Chondrocyte (in vitro differentiated cells): ENCODE data around the gene EML4. TPM values are rescaled to one million over a fixed set of nuclear protein-coding genes. Genes with fewer than 3 reads are reported as not detected.

Experiments used
- DNase-seq: peaks from one replicate; pipeline ENCODE4 v3.0.0; 2021; ENCODE audit warnings: mixed read lengths, low spot score
- H3K27ac Mint-ChIP-seq: one replicate; pipeline ENCODE4 v1.8.0; 2021; ENCODE audit warnings: mild to moderate bottlenecking, moderate library complexity, mixed read lengths; ENCODE audit not compliant: unreplicated experiment
- H3K27me3 Mint-ChIP-seq: 2 replicates; pipeline ENCODE4 v1.8.0; 2021; ENCODE audit warnings: low read depth, mixed read lengths
- H3K36me3 Mint-ChIP-seq: 2 replicates; pipeline ENCODE4 v1.8.0; 2021; ENCODE audit warnings: low read depth, mixed read lengths
- H3K4me1 Mint-ChIP-seq: 2 replicates; pipeline ENCODE4 v1.8.0; 2021; ENCODE audit warnings: low read depth, mild to moderate bottlenecking, mixed read lengths
- H3K4me3 Mint-ChIP-seq: one replicate; pipeline ENCODE4 v1.8.0; 2021; ENCODE audit warnings: mild to moderate bottlenecking, moderate library complexity, mixed read lengths; ENCODE audit not compliant: unreplicated experiment
- H3K9me3 Mint-ChIP-seq: 2 replicates; pipeline ENCODE4 v1.8.0; 2021; ENCODE audit warnings: low read depth, mixed read lengths
- total RNA-seq: library from RNA; stranded (reverse); gene quantifications from 3 replicates; pipeline ENCODE4 v1.2.1, GENCODE V29; 2021
- TF ChIP-seq, protein P1 (sequence below): fragments of 200-600 bp; sonication (generic); IDR thresholded peaks from 2 replicates; pipeline ENCODE4 v1.5.0; 2021; ENCODE audit warnings: antibody characterized with exemption, mild to moderate bottlenecking, moderate library complexity

Gene EML4
- total RNA-seq, 1 donor from 2014 or later = 50.0 TPM

- peaks cover 5% of the 10 kb centered on the region for H3K9me3 Mint-ChIP-seq
Observed at GRCh38 chr2:42136782-42137124, 32.4 kb upstream of the EML4 start.

DNA sequence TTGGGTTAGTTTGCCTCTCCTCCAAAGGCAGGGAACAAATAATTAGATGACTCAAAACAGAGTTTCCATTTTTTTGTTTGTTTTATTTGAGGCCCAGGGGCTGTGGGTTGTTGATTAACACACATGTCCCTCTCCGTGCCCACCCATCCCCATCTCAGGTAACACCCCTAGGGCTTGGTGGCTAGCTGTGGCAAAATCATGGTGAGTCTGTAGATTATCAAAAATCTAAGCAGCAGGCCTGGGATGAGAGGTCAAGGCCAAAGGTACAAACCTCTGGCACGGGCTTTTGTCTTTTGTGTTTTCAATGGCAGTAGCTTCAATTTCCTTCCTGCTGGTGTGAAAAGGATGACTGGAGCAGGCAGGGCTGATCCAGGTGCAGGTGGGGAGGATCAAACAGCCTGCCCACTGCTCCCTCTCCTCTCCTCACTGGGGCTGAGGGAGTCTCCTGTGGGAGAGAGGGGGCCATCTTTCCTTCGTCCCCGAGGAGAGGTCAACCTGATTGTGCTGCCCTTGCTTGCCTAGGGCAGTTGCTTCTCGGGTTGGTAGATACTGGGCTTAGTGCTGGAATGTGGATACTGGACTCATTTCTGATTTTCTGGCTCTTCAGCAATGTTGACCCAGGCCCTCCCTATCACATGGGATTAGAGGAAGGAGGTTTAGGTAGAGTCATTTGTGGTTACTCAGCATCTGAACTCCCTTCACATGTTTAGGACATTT, 31.9 kb upstream of the EML4 start:
- peaks cover 5% of the 10 kb centered on the region for H3K9me3 Mint-ChIP-seq
- no peak overlapping the region for H3K4me3 Mint-ChIP-seq
- peaks cover 78% of the 10 kb centered on the region for H3K4me1 Mint-ChIP-seq
- H3K27ac Mint-ChIP-seq = peak overlapping the region; percentile 84
- DNase-seq = no peak
- no peaks in the 10 kb centered on the region for H3K36me3 Mint-ChIP-seq
- H3K27me3 Mint-ChIP-seq = no peaks in the 10 kb centered on the region
- TF ChIP-seq, protein P1, sequence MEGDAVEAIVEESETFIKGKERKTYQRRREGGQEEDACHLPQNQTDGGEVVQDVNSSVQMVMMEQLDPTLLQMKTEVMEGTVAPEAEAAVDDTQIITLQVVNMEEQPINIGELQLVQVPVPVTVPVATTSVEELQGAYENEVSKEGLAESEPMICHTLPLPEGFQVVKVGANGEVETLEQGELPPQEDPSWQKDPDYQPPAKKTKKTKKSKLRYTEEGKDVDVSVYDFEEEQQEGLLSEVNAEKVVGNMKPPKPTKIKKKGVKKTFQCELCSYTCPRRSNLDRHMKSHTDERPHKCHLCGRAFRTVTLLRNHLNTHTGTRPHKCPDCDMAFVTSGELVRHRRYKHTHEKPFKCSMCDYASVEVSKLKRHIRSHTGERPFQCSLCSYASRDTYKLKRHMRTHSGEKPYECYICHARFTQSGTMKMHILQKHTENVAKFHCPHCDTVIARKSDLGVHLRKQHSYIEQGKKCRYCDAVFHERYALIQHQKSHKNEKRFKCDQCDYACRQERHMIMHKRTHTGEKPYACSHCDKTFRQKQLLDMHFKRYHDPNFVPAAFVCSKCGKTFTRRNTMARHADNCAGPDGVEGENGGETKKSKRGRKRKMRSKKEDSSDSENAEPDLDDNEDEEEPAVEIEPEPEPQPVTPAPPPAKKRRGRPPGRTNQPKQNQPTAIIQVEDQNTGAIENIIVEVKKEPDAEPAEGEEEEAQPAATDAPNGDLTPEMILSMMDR = no peak

More at GRCh38 chr2:42136782-42137124, 32.4 kb upstream of the EML4 start:
- H3K4me3 Mint-ChIP-seq = no peak overlapping the region
- H3K27me3 Mint-ChIP-seq = no peaks in the 10 kb centered on the region
- peaks cover 78% of the 10 kb centered on the region for H3K4me1 Mint-ChIP-seq
- TF ChIP-seq, protein P1 = no peak
- H3K27ac Mint-ChIP-seq = peak overlapping the region; percentile 84
- H3K36me3 Mint-ChIP-seq = no peaks in the 10 kb centered on the region
- no peak for DNase-seq

DNA sequence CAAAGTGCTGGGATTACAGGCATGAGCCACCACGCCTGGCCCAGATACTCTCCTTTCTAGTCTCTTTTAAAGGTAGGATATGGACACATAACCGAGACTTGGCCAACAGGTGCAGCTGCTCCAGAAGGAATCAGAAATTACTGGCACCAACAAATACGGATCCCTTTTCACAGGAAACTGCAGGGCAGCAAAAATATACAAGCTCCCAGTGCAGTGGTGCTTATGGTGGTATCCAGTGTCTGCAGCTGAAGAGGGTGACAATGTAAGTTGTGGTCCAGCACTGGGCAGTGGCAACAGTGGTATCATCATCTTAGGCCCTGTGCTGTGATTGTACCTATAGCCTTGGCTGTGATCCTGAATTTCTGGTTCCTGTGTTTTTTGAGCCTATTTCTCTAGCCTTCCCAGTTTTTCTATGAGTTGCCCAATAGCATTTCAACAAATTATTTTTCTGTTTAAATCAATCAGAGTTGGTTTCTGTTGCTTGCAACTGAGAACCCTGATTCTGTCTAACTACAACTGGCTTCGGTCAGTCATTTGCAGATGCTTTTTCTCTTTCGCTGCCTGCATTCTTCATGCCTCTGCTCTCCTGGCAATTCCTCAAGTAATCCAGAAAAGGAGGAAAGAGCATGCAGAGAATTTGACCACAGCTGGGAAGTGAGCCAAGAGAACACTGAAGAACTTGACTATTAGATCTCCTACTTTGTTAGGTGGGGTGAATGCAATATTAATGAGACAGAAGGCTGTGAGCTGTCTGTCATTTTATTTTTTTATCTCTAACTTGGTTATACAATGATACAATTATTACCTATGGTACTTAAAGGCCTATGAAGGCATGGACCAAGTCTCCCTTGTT, 30.8 kb upstream of the EML4 start:
- peak overlapping the region; percentile 86 for H3K27ac Mint-ChIP-seq
- DNase-seq = no peak

DNA sequence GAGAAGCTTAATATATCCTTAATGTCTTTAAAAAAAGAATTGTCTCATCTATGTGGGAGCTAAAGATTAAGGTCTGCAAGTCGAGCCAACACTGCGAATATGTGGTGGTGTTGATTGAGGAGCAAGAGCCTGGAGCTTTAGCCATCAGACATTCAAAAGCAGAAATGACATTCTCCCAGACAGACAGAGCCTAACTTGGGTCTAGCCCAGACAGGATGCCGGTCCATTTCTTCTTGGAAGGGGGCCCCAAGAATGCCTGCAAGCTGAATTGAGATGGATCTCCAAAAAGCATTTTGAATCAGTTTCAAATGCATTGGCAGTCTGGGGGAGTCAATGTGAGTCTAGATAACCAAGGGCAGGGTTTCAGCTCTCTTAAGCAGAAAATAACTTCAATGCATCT, 30.1 kb upstream of the EML4 start:
- H3K4me3 Mint-ChIP-seq = no peak overlapping the region
- H3K27me3 Mint-ChIP-seq = no peaks in the 10 kb centered on the region
- H3K36me3 Mint-ChIP-seq = peaks cover 1% of the 10 kb centered on the region
- DNase-seq = no peak
- peaks cover 78% of the 10 kb centered on the region for H3K4me1 Mint-ChIP-seq
- H3K9me3 Mint-ChIP-seq = peaks cover 5% of the 10 kb centered on the region
- H3K27ac Mint-ChIP-seq = peak overlapping the region; percentile 86
- TF ChIP-seq, protein P1 = no peak

More for the DNA sequence above, 30.8 kb upstream of the EML4 start:
- peaks cover 78% of the 10 kb centered on the region for H3K4me1 Mint-ChIP-seq
- H3K27me3 Mint-ChIP-seq = no peaks in the 10 kb centered on the region
- H3K9me3 Mint-ChIP-seq = peaks cover 5% of the 10 kb centered on the region
- TF ChIP-seq, protein P1 = no peak
- no peak overlapping the region for H3K4me3 Mint-ChIP-seq
- no peaks in the 10 kb centered on the region for H3K36me3 Mint-ChIP-seq

DNA sequence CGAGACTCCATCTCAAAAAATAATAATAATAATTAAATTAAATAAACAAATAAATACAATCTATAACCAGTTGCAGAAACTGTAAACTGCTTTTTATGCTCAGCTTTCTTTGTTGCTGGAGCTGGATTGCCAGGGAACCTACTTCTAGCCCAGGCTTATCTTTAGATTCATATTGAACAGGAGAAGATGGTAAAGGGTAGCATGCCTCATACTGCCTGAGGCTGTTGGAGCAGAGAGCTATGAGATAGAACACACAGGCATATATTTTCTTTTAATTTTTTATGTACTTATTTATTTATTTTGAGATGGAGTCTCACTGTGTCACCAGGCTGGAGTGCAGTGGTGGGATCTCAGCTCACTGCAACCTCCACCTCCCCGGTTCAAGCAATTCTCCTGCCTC, 28.7 kb upstream of the EML4 start:
- H3K36me3 Mint-ChIP-seq = peaks cover 1% of the 10 kb centered on the region
- H3K27ac Mint-ChIP-seq = no peak overlapping the region
- TF ChIP-seq, protein P1 = no peak
- H3K4me3 Mint-ChIP-seq = no peak overlapping the region
- no peaks in the 10 kb centered on the region for H3K27me3 Mint-ChIP-seq
- no peak for DNase-seq
- H3K9me3 Mint-ChIP-seq = peaks cover 5% of the 10 kb centered on the region
- peaks cover 78% of the 10 kb centered on the region for H3K4me1 Mint-ChIP-seq
